Measurements from ENCODE around the gene DNAJB6.

DNA sequence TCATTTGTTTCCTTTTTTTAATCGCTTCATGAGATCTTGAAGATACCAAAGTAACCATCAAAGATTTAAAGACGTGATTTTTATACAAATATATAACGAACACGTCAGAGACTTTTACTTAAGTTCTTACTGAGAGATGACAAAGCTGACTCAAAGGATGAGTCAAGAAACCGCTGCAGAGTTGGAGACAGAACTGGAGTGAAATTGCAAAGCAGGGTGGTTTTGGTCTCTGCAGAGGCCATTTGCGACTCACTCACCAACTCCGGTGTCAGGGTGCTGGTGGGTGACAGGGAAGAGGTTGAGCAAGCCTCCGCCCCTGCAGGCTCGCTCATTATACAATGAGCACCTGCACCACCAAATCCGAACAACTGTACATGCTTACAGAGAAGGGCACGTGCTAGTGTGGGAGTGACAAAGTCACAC is 75.2 kb downstream of the DNAJB6 start:
- TF ChIP-seq POLR2AphosphoS5 (IDR thresholded peaks at IDR 0.05; ENCODE audit: low read depth, low read length): no peak
- TF ChIP-seq, protein P1, sequence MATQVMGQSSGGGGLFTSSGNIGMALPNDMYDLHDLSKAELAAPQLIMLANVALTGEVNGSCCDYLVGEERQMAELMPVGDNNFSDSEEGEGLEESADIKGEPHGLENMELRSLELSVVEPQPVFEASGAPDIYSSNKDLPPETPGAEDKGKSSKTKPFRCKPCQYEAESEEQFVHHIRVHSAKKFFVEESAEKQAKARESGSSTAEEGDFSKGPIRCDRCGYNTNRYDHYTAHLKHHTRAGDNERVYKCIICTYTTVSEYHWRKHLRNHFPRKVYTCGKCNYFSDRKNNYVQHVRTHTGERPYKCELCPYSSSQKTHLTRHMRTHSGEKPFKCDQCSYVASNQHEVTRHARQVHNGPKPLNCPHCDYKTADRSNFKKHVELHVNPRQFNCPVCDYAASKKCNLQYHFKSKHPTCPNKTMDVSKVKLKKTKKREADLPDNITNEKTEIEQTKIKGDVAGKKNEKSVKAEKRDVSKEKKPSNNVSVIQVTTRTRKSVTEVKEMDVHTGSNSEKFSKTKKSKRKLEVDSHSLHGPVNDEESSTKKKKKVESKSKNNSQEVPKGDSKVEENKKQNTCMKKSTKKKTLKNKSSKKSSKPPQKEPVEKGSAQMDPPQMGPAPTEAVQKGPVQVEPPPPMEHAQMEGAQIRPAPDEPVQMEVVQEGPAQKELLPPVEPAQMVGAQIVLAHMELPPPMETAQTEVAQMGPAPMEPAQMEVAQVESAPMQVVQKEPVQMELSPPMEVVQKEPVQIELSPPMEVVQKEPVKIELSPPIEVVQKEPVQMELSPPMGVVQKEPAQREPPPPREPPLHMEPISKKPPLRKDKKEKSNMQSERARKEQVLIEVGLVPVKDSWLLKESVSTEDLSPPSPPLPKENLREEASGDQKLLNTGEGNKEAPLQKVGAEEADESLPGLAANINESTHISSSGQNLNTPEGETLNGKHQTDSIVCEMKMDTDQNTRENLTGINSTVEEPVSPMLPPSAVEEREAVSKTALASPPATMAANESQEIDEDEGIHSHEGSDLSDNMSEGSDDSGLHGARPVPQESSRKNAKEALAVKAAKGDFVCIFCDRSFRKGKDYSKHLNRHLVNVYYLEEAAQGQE (IDR thresholded peaks at IDR 0.05; ENCODE audit: insufficient read depth in 1 of 2, low read depth in 2 of 2, low read length in 2 of 2): no peak
